A375 (cell line): ENCODE data around the gene ZNF687. TPM values are rescaled to one million over a fixed set of nuclear protein-coding genes. Genes with fewer than 3 reads are reported as not detected.

Experiments
- small RNA-seq: library from RNA; depleted of rRNA; stranded (forward); fragments of <200 nt; gene quantifications from one replicate; pipeline ENCODE3, GENCODE V24; 2014
- total RNA-seq: library from RNA; depleted of rRNA; stranded (reverse); fragments of >200 nt; shearing (Covaris generic); gene quantifications from 2 replicates; pipeline ENCODE4 v1.2.3, GENCODE V29; 2014; rRNA removed

The ZNF687 gene
- 33.5 and 34.2 TPM in 2 replicates for total RNA-seq

GRCh38 chr1:151281969-151282882, at the start of gene ZNF687:
Gene ZNF687, plus strand, starts transcription at chr1:151282299. Its CDS starts 3,993 bp downstream, at chr1:151286292.

GRCh38 chr1:151254217-151255213, 27.6 kb upstream of the ZNF687 start, which contains the start of gene PSMD4:
Gene PSMD4, plus strand, starts transcription at chr1:151254734. Its CDS starts 49 bp downstream, at chr1:151254783.

GRCh38 chr1:151327223-151327902, 45.3 kb downstream of the ZNF687 start, which contains the start of gene PI4KB:
Gene PI4KB, minus strand, starts transcription at chr1:151327416. Its CDS starts 10,935 bp downstream, at chr1:151316481.

Small RNA genes lying within 50 kb of the gene (small RNA-seq; reads per million reads assigned to genes)
- not detected for gene RN7SL444P

Other genes with a start within 250 kb of the ZNF687 start
- gene BNIPL, start 245.7 kb upstream of the ZNF687 start, total RNA-seq = 0.30 and 2.2 TPM in 2 replicates
- gene C1orf56, start 234.5 kb upstream of the ZNF687 start, total RNA-seq = 4.3 and 6.8 TPM in 2 replicates
- 79.9 and 87.9 TPM in 2 replicates for gene CDC42SE1, start 222.7 kb upstream of the ZNF687 start, total RNA-seq
- 7.4 and 7.6 TPM in 2 replicates for gene MLLT11, start 221.9 kb upstream of the ZNF687 start, total RNA-seq
- 8.9 and 13.4 TPM in 2 replicates for gene GABPB2, start 211.5 kb upstream of the ZNF687 start, total RNA-seq
- gene SEMA6C, start 135.7 kb upstream of the ZNF687 start, total RNA-seq = 1.1 and 2.3 TPM in 2 replicates
- not detected in 2 replicates for gene TNFAIP8L2, start 125.7 kb upstream of the ZNF687 start, total RNA-seq
- 13.2 and 15.1 TPM in 2 replicates for gene LYSMD1, start 116.4 kb upstream of the ZNF687 start, total RNA-seq
- 129 and 130 TPM in 2 replicates for gene SCNM1, start 116.2 kb upstream of the ZNF687 start, total RNA-seq
- 0.38 and 0.40 TPM in 2 replicates for gene TMOD4, start 106.3 kb upstream of the ZNF687 start, total RNA-seq
- gene VPS72, start 92.1 kb upstream of the ZNF687 start, total RNA-seq = 92.9 and 126 TPM in 2 replicates
- gene PIP5K1A, start 83.7 kb upstream of the ZNF687 start, total RNA-seq = 72.2 and 99.9 TPM in 2 replicates
- 491 and 493 TPM in 2 replicates for gene PSMD4, start 27.6 kb upstream of the ZNF687 start, total RNA-seq
- 70.3 and 78.9 TPM in 2 replicates for gene PI4KB, start 45.1 kb downstream of the ZNF687 start, total RNA-seq
- 99.2 and 108 TPM in 2 replicates for gene RFX5, start 65.0 kb downstream of the ZNF687 start, total RNA-seq
- gene SELENBP1, start 90.4 kb downstream of the ZNF687 start, total RNA-seq = not detected in 2 replicates
- 846 and 849 TPM in 2 replicates for gene PSMB4, start 117.3 kb downstream of the ZNF687 start, total RNA-seq
- gene POGZ, start 177.2 kb downstream of the ZNF687 start, total RNA-seq = 29.7 and 35.7 TPM in 2 replicates
- gene CGN, start 229.1 kb downstream of the ZNF687 start, total RNA-seq = 0.88 and 1.0 TPM in 2 replicates